HG02759 (cell line): Measurements from ENCODE around the gene DHX32.

Source experiments
- ATAC-seq: cut with Tn5 transposase; IDR thresholded peaks from one replicate; pipeline ENCODE4 v1.9.1; 2021; ENCODE audit warnings: mild to moderate bottlenecking, moderate library complexity; ENCODE audit not compliant: unreplicated experiment

DHX32 gene

GRCh38 chr10:125850766-125851731 is 30.0 kb downstream of the DHX32 start:
- no peak for ATAC-seq

DNA sequence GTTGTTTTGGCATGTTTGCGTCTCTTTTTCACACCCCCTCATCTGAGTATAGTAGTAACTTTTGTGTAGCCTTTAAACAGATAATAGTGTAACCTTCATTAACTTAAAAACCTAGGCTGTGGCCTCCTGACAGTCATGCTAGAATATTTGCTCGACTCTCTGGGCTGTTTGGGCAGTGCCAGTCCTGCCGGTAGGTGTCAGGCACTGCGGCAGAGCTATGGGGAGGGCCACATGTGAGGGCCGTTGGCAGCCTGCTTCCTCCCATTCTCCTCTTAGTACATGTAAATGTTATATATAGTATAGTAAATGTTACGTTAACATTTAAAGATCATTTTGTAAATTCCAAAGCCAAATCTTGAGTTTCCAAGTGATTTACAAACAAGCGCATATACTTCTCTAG is 31.6 kb downstream of the DHX32 start:
- no peak for ATAC-seq

GRCh38 chr10:125848857-125849256 is 32.2 kb downstream of the DHX32 start:
- ATAC-seq = no peak

DNA sequence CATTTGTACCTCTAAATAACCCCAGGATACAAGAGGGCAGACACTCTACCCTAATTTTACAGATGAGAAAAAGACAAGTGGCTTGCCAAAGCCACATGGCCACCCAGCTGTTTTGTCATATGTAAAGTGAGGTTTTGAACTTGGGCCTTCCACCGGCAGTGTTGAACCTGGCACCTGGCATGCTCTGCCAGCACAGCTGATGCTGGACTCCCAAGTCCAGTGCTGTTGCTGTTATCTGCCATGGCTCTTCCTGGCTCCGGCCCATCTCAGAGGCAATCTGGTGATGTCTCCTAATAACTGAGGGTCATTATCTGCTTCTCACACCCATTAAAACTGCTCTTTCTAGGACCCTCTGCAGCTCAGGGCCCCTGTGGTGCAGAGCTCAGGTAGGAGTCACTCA is 32.7 kb downstream of the DHX32 start:
- ATAC-seq = no peak

GRCh38 chr10:125846894-125847293 is 34.2 kb downstream of the DHX32 start:
- peak; percentile 60 for ATAC-seq

- no peak for ATAC-seq
These were observed 35.5 kb downstream of the DHX32 start for GRCh38 chr10:125845617-125846016.

- no peak for ATAC-seq
These were observed 36.3 kb downstream of the DHX32 start for GRCh38 chr10:125844751-125845221.

DNA sequence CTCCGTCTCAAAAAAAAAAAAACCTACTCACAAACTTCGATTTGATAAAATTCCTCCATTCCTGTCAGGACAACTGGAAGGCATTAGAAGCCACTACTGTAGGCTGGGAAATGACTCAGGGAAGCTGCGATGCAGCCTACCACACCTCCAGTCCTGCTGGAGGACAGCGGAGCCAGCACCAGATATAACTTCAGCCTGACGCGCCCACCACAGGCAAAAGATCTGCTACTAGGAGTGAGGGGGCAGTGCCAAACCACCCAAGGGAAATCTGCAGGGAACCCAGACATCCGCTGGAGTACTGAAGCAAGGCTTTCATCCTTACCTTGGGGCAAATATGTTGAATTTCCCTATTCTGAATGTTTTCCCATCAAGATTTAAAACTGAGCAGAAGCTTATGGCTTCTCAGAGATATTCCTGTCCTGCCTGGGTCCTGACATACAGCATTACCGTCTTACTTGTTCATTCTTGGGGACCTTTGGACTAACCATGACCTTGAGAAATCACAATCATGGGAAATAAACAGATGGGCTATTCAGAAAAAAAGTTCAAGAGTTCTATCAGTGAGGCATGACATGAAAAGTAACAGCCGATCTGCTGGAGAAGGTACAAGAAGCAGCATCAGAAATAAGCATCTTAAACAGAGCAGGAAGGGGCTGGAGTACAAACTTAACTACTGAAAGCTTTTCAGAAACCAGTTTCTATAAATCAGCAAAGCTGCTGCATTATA is 37.3 kb downstream of the DHX32 start:
- ATAC-seq = no peak

GRCh38 chr10:125840955-125841354 is 40.1 kb downstream of the DHX32 start:
- no peak for ATAC-seq

GRCh38 chr10:125840406-125840805 is 40.7 kb downstream of the DHX32 start:
- ATAC-seq = no peak

DNA sequence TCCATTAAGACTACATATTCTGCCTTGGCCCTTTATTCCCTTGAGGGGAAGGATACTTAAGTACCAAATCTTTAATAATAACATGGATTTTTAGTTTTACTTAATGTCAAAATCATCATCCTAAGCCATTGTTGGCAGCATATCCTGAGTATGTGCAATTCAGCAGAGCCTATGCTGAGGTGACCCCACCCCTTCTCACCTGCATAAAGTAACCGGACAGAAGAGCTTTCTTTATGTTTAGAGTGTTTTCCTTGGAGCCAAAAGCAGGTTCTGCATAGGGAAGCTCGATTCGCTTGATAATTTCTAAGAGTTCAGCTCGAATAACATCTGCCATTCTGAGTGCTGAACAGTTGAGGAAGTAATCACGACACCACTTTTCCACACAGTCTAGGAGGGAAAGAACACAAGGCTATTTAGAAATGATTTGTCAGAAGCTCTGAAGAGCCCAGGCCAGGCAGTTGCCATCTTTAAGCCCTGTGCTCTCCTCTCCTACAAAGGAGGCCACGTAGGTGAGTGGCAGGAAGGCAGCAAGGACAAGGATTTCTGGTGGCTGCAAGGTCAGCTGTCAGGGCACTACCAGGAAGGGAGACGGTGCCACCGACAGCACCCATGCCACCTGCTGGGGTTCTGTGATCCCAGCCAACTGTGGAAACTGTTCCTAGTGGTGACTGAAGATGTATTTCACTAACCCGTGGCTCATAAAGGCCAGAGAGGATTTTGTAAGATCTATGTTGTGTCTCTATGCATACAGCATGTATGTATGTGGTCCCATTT is 42.1 kb downstream of the DHX32 start:
- ATAC-seq = no peak

GRCh38 chr10:125836746-125837145 is 44.3 kb downstream of the DHX32 start:
- ATAC-seq = no peak

DNA sequence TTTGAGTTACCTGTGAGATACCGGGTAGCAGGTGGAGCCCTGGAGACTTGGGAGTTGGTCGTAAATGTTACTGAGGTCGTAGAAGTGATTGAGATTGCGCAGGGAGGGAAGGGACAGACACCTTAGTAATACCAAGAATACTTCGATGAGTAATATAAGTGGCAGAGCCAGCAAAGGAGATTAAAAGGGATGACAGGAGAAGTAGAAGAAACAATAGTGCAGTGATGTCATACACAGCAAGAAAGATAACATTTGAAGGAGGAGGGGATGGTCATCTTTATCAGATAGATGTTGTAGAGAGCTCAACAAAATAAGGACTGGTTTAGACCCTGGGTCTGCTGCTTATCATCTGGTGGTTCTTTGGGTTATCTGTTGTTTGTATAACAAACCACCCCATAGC is 52.8 kb downstream of the DHX32 start:
- ATAC-seq = no peak

- ATAC-seq = no peak
These were observed 54.0 kb downstream of the DHX32 start for GRCh38 chr10:125827133-125827532.

- ATAC-seq = no peak
These were observed 56.4 kb downstream of the DHX32 start for GRCh38 chr10:125824736-125825135.

DNA sequence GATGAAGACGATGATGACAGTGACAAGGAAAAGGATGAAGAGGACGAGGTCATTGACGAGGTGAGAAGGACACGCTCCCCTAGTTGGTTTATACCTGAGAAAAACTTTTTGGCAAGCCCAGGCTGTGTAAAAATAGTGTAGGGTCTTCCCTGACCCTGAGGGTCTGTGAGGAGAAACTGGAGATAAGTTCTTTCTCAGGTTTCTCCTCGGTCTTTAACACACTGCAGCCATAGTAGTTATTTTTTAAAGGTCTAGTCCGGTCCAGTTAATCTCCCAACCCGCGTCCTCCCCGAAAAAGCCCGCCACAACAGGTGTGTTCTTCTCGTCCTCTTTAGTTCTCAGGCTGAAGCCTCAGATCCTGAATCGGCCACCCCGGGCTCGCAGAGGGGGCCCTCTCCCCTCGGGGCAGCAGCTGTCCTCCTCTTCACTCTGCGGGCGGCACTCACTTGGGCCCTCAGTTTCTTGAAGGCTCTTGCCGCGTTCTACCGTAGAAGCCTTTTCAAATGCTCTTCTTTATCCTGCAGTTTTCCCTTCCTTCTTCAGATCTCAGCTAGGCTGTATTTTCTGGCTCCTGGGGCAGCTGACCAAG is 57.3 kb downstream of the DHX32 start:
- ATAC-seq = peak; percentile 1

- ATAC-seq = peak; percentile 81
These were observed 58.0 kb downstream of the DHX32 start, which contains the start of the genes BCCIP and UROS for GRCh38 chr10:125822878-125823662. Gene BCCIP (plus strand): TSS chr10:125823546. CDS start chr10:125823558, 12 bp downstream. Gene UROS (minus strand): TSS chr10:125823258. CDS start chr10:125816499, 6,759 bp downstream.

DNA sequence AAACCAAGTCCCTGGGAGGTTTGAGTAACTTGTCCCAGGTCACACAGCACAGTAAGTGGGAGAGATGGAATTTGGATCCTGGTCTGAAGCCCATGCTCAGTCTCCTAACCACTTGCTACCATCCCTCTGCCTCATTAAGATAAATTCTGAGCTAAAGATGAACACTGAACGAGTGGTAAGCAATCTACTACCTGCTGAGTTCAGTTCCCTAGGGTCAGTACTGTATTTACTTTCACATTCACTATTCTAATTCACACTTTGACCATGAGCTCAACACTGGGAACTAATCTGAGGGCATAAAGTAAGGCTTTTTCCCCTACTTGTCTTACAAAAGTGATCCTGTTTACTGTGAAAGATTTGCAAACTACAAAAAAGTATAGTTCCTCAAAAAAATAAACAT is 60.4 kb downstream of the DHX32 start:
- ATAC-seq = peak; percentile 40

GRCh38 chr10:125817337-125817946 is 63.6 kb downstream of the DHX32 start:
- no peak for ATAC-seq
